Kidney (tissue), 14 donors: ENCODE measurements around the gene SMPD2. TPM values are rescaled to one million over a fixed set of nuclear protein-coding genes. Genes with fewer than 3 reads are reported as not detected.

Source experiments
- DNase-seq, 5 donors: peaks; one replicate each; pipeline ENCODE4 v3.0.0-alpha.2; 2013 to 2020
- FAIRE-seq: peaks from 2 replicates; lab custom pipeline; 2012; peaks lifted over from hg19 to GRCh38; lab: Jason Lieb, UNC
- H3K27ac ChIP-seq, 2 donors: one replicate each; pipeline ENCODE4 v1.7.0; 2013; ENCODE audit warnings: low read depth in 2 of 2, low read length in 2 of 2, inconsistent platforms in 1 of 2
- H3K27me3 ChIP-seq: one replicate; pipeline ENCODE4 v1.7.1; 2013; ENCODE audit warnings: low read length, inconsistent platforms; ENCODE audit not compliant: control insufficient read depth, insufficient read depth
- H3K36me3 ChIP-seq, 3 donors: one replicate each; pipeline versions ENCODE4 v1.7.0 to v1.7.1; 2013; ENCODE audit warnings: low read length in 3 of 3, control low read depth in 1 of 3, inconsistent platforms in 1 of 3; ENCODE audit not compliant: insufficient read depth in 3 of 3, control insufficient read depth in 2 of 3
- H3K4me1 ChIP-seq, 3 donors: one replicate each; pipeline versions ENCODE4 v1.7.0 to v1.7.1; 2013; ENCODE audit warnings: low read length in 3 of 3, inconsistent platforms in 1 of 3, low read depth in 1 of 3; ENCODE audit not compliant: control insufficient read depth in 2 of 3, insufficient read depth in 2 of 3
- H3K4me3 ChIP-seq, 3 donors: one replicate each; pipeline versions ENCODE4 v1.7.0 to v1.8.1; 2013; ENCODE audit warnings: low read length in 3 of 3, control low read depth in 1 of 3, inconsistent platforms in 1 of 3
- H3K9ac ChIP-seq, 3 donors: one replicate each; pipeline versions ENCODE4 v1.7.0 to v1.7.1; 2013; ENCODE audit warnings: low read length in 3 of 3, control low read depth in 1 of 3, inconsistent platforms in 1 of 3
- H3K9me3 ChIP-seq, 3 donors: one replicate each; pipeline versions ENCODE4 v1.7.0 to v1.7.1; 2013; ENCODE audit warnings: low read length in 3 of 3, control low read depth in 1 of 3, inconsistent platforms in 1 of 3; ENCODE audit not compliant: control insufficient read depth in 2 of 3, insufficient read depth in 1 of 3
- CTCF ChIP-seq: IDR thresholded peaks from 3 replicates; pipeline ENCODE4 v1.5.1; 2012; ENCODE audit warnings: mild to moderate bottlenecking, moderate library complexity, borderline replicate concordance; ENCODE audit not compliant: insufficient read depth; ENCODE audit errors: extremely low read depth
- intact Hi-C: fragments of 100-400 bp; cut with DNase I; formaldehyde crosslinking; loops from one replicate; pipeline ENCODE4 v1.11.1; 2022
- polyA plus RNA-seq: library from polyadenylated mRNA; stranded (reverse); fragments of 350-450 nt; fragmentation: Illumina TruSeq; extraction: RNeasy Lipid Tissue Mini Kit (QIAGEN cat#74804); gene quantifications from one replicate; pipeline ENCODE4 v1.2.3, GENCODE V29; 2014; ENCODE audit warnings: low read depth, low replicate concordance; ENCODE audit not compliant: insufficient read depth
- total RNA-seq: library from RNA; stranded (reverse); fragmentation: NEBNext Ultra II Directional; extraction: Animal tissue kit (Norgen Biotek cat#: 25700); gene quantifications from one replicate; pipeline ENCODE4 v1.2.1, GENCODE V29; 2021
- donor health status: control.
- donor health status: control.
- donor health status: control.
- donor health status: control.
- donor health status: control.
- donor health status: DM: yes; HTN: yes; CAD: no.
- donor health status: Normal renal cell carcinoma (clear cell type).

The SMPD2 gene
- total and polyA plus RNA-seq, 2 donors from 2014 or later: 14.7 to 17.4 TPM

GRCh38 chr6:109461733-109462526, 21.4 kb downstream of the SMPD2 start:
- Histone ChIP-seq H3K4me3 (no peak overlapping the region), H3K9ac (no peak overlapping the region), H3K9me3 (no peaks in the 10 kb centered on the region), H3K4me1 (peaks cover 0 to 17% (median 12%) of the 10 kb centered on the region in 3 donors), H3K27me3 (no peaks in the 10 kb centered on the region), H3K27ac (peak overlapping the region in 1 of 2 donors; percentile 5), H3K36me3 (peaks cover 8 to 15% (median 11%) of the 10 kb centered on the region in 3 donors)
- FAIRE-seq (no peak), DNase-seq (no peak)
- intact Hi-C loops: no loop called here
- no peak for TF ChIP-seq CTCF

DNA sequence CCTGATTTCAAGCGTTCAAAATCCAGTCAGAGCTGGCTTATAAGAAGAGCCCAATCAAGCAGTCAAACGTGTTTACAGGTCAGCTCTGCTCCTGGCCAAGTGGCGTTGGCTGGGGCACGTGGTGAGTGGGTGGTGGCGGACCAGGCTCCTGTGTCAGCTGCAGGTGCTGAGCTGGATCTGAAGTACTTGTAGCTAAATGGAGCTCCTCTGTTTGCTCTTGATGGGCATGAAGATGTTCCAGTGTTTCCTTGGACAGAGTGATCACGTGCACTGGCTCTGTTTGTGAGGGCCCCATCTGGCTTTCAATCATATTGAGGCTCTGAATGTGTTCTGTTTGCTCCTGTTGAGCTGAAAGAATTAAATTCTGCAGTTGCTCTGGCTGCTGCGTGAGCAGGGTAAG, 25.2 kb downstream of the SMPD2 start:
- TF ChIP-seq CTCF: no peak
- Histone ChIP-seq H3K27me3 (no peaks in the 10 kb centered on the region), H3K36me3 (peaks cover 12 to 27% (median 17%) of the 10 kb centered on the region in 3 donors), H3K27ac (peak overlapping the region; percentile 80 to 88), H3K9me3 (no peaks in the 10 kb centered on the region), H3K4me1 (peaks cover 0 to 12% (median 9%) of the 10 kb centered on the region in 3 donors), H3K4me3 (no peak overlapping the region), H3K9ac (peak overlapping the region in 1 of 3 donors; percentile 57)
- intact Hi-C loops: no loop called here
- FAIRE-seq: no peak
- DNase-seq: peak in 1 of 5 donors; percentile 86

DNA sequence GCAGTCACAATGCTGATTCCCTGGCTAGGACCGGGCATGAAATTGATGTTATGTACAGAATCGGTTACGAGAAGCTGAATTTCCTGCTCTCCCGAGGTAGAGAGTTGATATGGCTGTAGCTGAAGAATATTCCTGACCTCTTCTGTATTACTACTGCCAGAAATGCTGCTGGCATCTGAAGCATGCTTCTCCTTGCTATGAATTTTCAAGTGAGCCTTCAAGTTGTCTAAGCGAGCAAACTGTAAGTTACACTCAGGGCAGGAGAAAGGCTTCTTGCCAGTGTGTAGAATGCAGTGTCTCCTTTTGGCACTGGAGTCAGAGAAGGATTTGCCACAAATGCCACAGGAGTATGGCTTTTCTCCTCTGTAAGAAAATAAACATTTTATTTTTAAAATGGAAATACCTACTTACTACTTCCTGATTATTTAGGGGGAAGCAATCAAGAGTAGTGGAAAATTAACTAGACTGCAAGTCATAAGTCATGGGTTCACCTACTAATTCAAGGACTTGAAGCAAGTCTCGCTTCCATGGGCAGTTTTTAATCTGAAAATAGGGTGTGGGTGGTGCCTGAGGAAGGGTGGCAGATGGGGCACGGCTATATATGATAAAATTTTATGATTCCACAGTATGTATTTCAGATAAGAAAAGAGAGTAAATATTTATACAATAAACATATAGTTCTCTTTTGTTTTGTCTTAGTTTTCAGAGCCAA, 25.8 kb downstream of the SMPD2 start:
- H3K4me1 ChIP-seq: peaks cover 0 to 12% (median 9%) of the 10 kb centered on the region in 3 donors
- H3K4me3 ChIP-seq: no peak overlapping the region
- FAIRE-seq: peak; percentile 32
- H3K9me3 ChIP-seq: no peaks in the 10 kb centered on the region
- TF ChIP-seq CTCF: no peak
- intact Hi-C loops: no loop called here
- no peaks in the 10 kb centered on the region for H3K27me3 ChIP-seq
- H3K9ac ChIP-seq: peak overlapping the region in 2 of 3 donors; percentile 20 to 57
- peak in 1 of 5 donors; percentile 43 for DNase-seq
- peak overlapping the region; percentile 80 to 88 for H3K27ac ChIP-seq
- H3K36me3 ChIP-seq: peaks cover 12 to 33% (median 21%) of the 10 kb centered on the region in 3 donors
